CD14-positive monocyte (primary cell): ENCODE data around the gene ITGAV. TPM values are rescaled to one million over a fixed set of nuclear protein-coding genes. Genes with fewer than 3 reads are reported as not detected.

Source experiments
- DNase-seq, 3 donors: peaks; one replicate each; pipeline ENCODE4 v3.0.0-alpha.2; 2011 to 2022
- H2AFZ ChIP-seq: 2 replicates; pipeline ENCODE4 v1.6.0; 2012; ENCODE audit warnings: mild to moderate bottlenecking, low read depth, low read length, inconsistent platforms; ENCODE audit not compliant: insufficient read depth, poor library complexity, severe bottlenecking
- H3K27ac ChIP-seq, 2 donors: 1 replicate in 1 of 2; 2 replicates in 1 of 2; pipeline ENCODE4 v1.5.1; 2012 to 2013; ENCODE audit warnings: low read length in 2 of 2, control low read depth in 1 of 2, inconsistent platforms in 1 of 2, low read depth in 1 of 2, mild to moderate bottlenecking in 1 of 2
- H3K27me3 ChIP-seq, 2 donors: one replicate each; pipeline versions ENCODE4 v1.6.0 to v1.6.1; 2011 to 2013; ENCODE audit warnings: low read length in 2 of 2; ENCODE audit not compliant: control insufficient read depth in 2 of 2, insufficient read depth in 2 of 2
- H3K36me3 ChIP-seq, 2 donors: replicated peaks in 1 of 2; 1 replicate in 1 of 2; 2 replicates in 1 of 2; pipeline versions ENCODE4 v1.5.1 to v1.6.1; 2012 to 2013; ENCODE audit warnings: low read length in 2 of 2, control low read depth in 1 of 2, inconsistent platforms in 1 of 2, mild to moderate bottlenecking in 1 of 2; ENCODE audit not compliant: insufficient read depth in 2 of 2, control insufficient read depth in 1 of 2
- H3K4me1 ChIP-seq, 2 donors: 1 replicate in 1 of 2; 2 replicates in 1 of 2; pipeline versions ENCODE4 v1.5.1 to v1.6.1; 2012 to 2013; ENCODE audit warnings: low read length in 2 of 2, control low read depth in 1 of 2, inconsistent platforms in 1 of 2, mild to moderate bottlenecking in 1 of 2, moderate library complexity in 1 of 2; ENCODE audit not compliant: insufficient read depth in 2 of 2, control insufficient read depth in 1 of 2
- H3K4me2 ChIP-seq: replicated peaks from 2 replicates; pipeline ENCODE3; 2012; ENCODE audit warnings: low read length, moderate library complexity, mild to moderate bottlenecking; ENCODE audit not compliant: poor library complexity, severe bottlenecking; ENCODE audit errors: extremely low read depth
- H3K4me3 ChIP-seq, 3 experiments: fragments of 200-600 bp in 1 of 3; sonication (generic) in 1 of 3; replicated peaks in 1 of 3; 1 replicate in 2 of 3; 2 replicates in 1 of 3; pipeline ENCODE4 v1.5.1; 2011 to 2013; ENCODE audit warnings: low read length in 3 of 3, mild to moderate bottlenecking in 3 of 3, control low read depth in 2 of 3, low read depth in 2 of 3, inconsistent platforms in 1 of 3, moderate library complexity in 1 of 3
- H3K79me2 ChIP-seq: 2 replicates; pipeline ENCODE4 v1.6.0; 2012; ENCODE audit warnings: mild to moderate bottlenecking, control low read depth, inconsistent platforms, low read length, moderate library complexity; ENCODE audit not compliant: insufficient read depth
- H3K9ac ChIP-seq: 2 replicates; pipeline ENCODE4 v1.6.0; 2017; ENCODE audit warnings: low read length, mild to moderate bottlenecking; ENCODE audit not compliant: insufficient read depth, poor library complexity, severe bottlenecking
- H3K9me3 ChIP-seq, 2 donors: replicated peaks in 1 of 2; 1 replicate in 1 of 2; 2 replicates in 1 of 2; pipeline versions ENCODE4 v1.5.1 to v1.6.1; 2012 to 2013; ENCODE audit warnings: low read length in 2 of 2, control low read depth in 1 of 2; ENCODE audit not compliant: control insufficient read depth in 1 of 2, insufficient read depth in 1 of 2
- H4K20me1 ChIP-seq: 2 replicates; pipeline ENCODE4 v1.6.0; 2012; ENCODE audit warnings: mild to moderate bottlenecking, low read length, control low read depth, moderate library complexity; ENCODE audit not compliant: insufficient read depth
- H3K27ac Mint-ChIP-seq, 7 donors: one replicate each; pipeline ENCODE4 v1.8.0; 2020; ENCODE audit warnings: mild to moderate bottlenecking in 7 of 7, mixed read lengths in 7 of 7, moderate library complexity in 6 of 7, inconsistent platforms in 2 of 7
- H3K27me3 Mint-ChIP-seq, 3 donors: one replicate each; pipeline ENCODE4 v1.8.0; 2021 to 2022; ENCODE audit warnings: low read depth in 3 of 3, mild to moderate bottlenecking in 3 of 3, mixed read lengths in 3 of 3, moderate library complexity in 3 of 3, inconsistent platforms in 1 of 3
- H3K36me3 Mint-ChIP-seq, 2 donors: one replicate each; pipeline ENCODE4 v1.8.0; 2020; ENCODE audit warnings: mixed read lengths in 2 of 2, inconsistent platforms in 1 of 2, mild to moderate bottlenecking in 1 of 2
- H3K4me1 Mint-ChIP-seq: one replicate; pipeline ENCODE4 v1.8.0; 2020; ENCODE audit warnings: mild to moderate bottlenecking, mixed read lengths
- H3K4me3 Mint-ChIP-seq, 2 donors: one replicate each; pipeline ENCODE4 v1.8.0; 2020; ENCODE audit warnings: mild to moderate bottlenecking in 2 of 2, mixed read lengths in 2 of 2, moderate library complexity in 1 of 2
- H3K9me3 Mint-ChIP-seq, 7 donors: one replicate each; pipeline ENCODE4 v1.8.0; 2020 to 2022; ENCODE audit warnings: mixed read lengths in 7 of 7, mild to moderate bottlenecking in 6 of 7, moderate library complexity in 6 of 7, inconsistent platforms in 2 of 7
- CTCF ChIP-seq: fragments of 200-600 bp; IDR thresholded peaks from one replicate; pipeline ENCODE4 v1.8.0; 2022; ENCODE audit warnings: antibody characterized with exemption, mild to moderate bottlenecking
- WGBS: methylation state at CpG from one replicate; pipeline ENCODE4 v1.1.5; 2013; ENCODE audit warnings: missing lambda C conversion rate; ENCODE audit not compliant: insufficient coverage; 5-methylcytosine and 5-hydroxymethylcytosine counted together
- intact Hi-C, 2 donors: fragments of 100-400 bp; cut with micrococcal nuclease; formaldehyde crosslinking; loops; one replicate each; pipeline versions ENCODE4 v1.15.0 to v1.15.1; 2023
- polyA plus RNA-seq, 3 donors: library from polyadenylated mRNA; depleted of rRNA in 1 of 3; unstranded in 2 of 3; stranded (reverse) in 1 of 3; fragments of 300-500 nt in 2 of 3; fragments of >200 nt in 1 of 3; fragmentation: Illumina TruSeq in 2 of 3; gene quantifications; 1 replicate in 2 of 3; 2 replicates in 1 of 3; pipeline ENCODE4 v1.2.3, GENCODE V29; 2012 to 2021

ITGAV gene
- polyA plus RNA-seq, 3 donors: 4.9 to 8.2 (median 6.0) TPM

- Histone ChIP-seq H3K27me3 (no peaks in the 10 kb centered on the region), H3K9me3 (no peaks in the 10 kb centered on the region), H3K4me3 (no peak overlapping the region), H3K4me2 (no peak overlapping the region), H2AFZ (no peak overlapping the region), H4K20me1 (no peaks in the 10 kb centered on the region), H3K79me2 (no peaks in the 10 kb centered on the region), H3K9ac (no peak overlapping the region), H3K27ac (no peak overlapping the region), H3K36me3 (peaks cover 41 to 83% of the 10 kb centered on the region in 2 donors), H3K4me1 (no peaks in the 10 kb centered on the region)
- DNase-seq: no peak
- H3K4me3 Mint-ChIP-seq: no peak overlapping the region
- no peak for TF ChIP-seq CTCF
- H3K4me1 Mint-ChIP-seq: no peaks in the 10 kb centered on the region
- WGBS: 100% methylated on average over 1 of the region's 1 CpG
- intact Hi-C loops: no loop called here
- no peaks in the 10 kb centered on the region for H3K27me3 Mint-ChIP-seq
- peaks cover 55 to 59% of the 10 kb centered on the region in 2 donors for H3K36me3 Mint-ChIP-seq
- peaks cover 2 to 17% (median 6%) of the 10 kb centered on the region in 7 donors for H3K9me3 Mint-ChIP-seq
- H3K27ac Mint-ChIP-seq: no peak overlapping the region
Measured at GRCh38 chr2:186675380-186675779, 85.5 kb downstream of the ITGAV start.

GRCh38 chr2:186683341-186683740, 93.5 kb downstream of the ITGAV start:
- no peaks in the 10 kb centered on the region for H3K4me1 Mint-ChIP-seq
- 94% methylated on average over 4 of the region's 4 CpGs for WGBS
- H3K36me3 Mint-ChIP-seq: peaks cover 4 to 6% of the 10 kb centered on the region in 2 donors

More at GRCh38 chr2:186683341-186683740, 93.5 kb downstream of the ITGAV start:
- Histone ChIP-seq H3K4me1 (no peaks in the 10 kb centered on the region), H3K9ac (no peak overlapping the region), H3K4me2 (no peak overlapping the region), H3K4me3 (no peak overlapping the region), H3K36me3 (peaks cover 4 to 5% of the 10 kb centered on the region in 2 donors), H3K9me3 (peaks cover 3 to 24% of the 10 kb centered on the region in 2 donors), H3K79me2 (no peaks in the 10 kb centered on the region), H3K27ac (no peak overlapping the region), H3K27me3 (no peaks in the 10 kb centered on the region), H2AFZ (no peak overlapping the region), H4K20me1 (no peaks in the 10 kb centered on the region)
- Mint-ChIP-seq H3K9me3 (peaks cover 7 to 27% (median 22%) of the 10 kb centered on the region in 7 donors), H3K27ac (no peak overlapping the region), H3K4me3 (no peak overlapping the region), H3K27me3 (no peaks in the 10 kb centered on the region)
- no peak for TF ChIP-seq CTCF
- intact Hi-C loops: no loop called here
- no peak for DNase-seq
